Lower lobe of right lung (tissue), 2 donors: Measurements from ENCODE around the gene INF2. TPM values are rescaled to one million over a fixed set of nuclear protein-coding genes. Genes with fewer than 3 reads are reported as not detected.
A peak's percentile ranks its signal among the peaks of the same experiment; 100 is the strongest.

Experiments
- ATAC-seq, 2 donors: fragments of 200-7000 bp; cut with Tn5 transposase; one replicate each; pipeline ENCODE4 v1.9.1; 2020 to 2022; ENCODE audit warnings: mild to moderate bottlenecking in 2 of 2, moderate library complexity in 2 of 2
- DNase-seq: peaks from one replicate; pipeline ENCODE4 v3.0.0-alpha.2; 2020
- H3K27ac ChIP-seq: fragments of 200-600 bp; one replicate; pipeline ENCODE4 v1.8.0; 2022
- H3K27me3 ChIP-seq: fragments of 200-600 bp; one replicate; pipeline ENCODE4 v1.8.0; 2022; ENCODE audit warnings: low read depth
- H3K36me3 ChIP-seq: fragments of 200-600 bp; one replicate; pipeline ENCODE4 v1.8.0; 2022; ENCODE audit warnings: mild to moderate bottlenecking
- H3K4me1 ChIP-seq: fragments of 200-600 bp; one replicate; pipeline ENCODE4 v1.8.0; 2022
- H3K4me3 ChIP-seq: fragments of 200-600 bp; one replicate; pipeline ENCODE4 v1.8.0; 2022; ENCODE audit warnings: mild to moderate bottlenecking
- H3K9me3 ChIP-seq: fragments of 200-600 bp; one replicate; pipeline ENCODE4 v1.8.0; 2022
- CTCF ChIP-seq: fragments of 200-600 bp; IDR thresholded peaks from one replicate; pipeline ENCODE4 v1.8.0; 2022; ENCODE audit warnings: antibody characterized with exemption, mild to moderate bottlenecking
- intact Hi-C: fragments of 100-400 bp; cut with DNase I; formaldehyde crosslinking; loops from one replicate; pipeline ENCODE4 v1.11.0; 2022
- total RNA-seq: library from RNA; stranded (reverse); fragmentation: NEBNext Ultra II Directional; extraction: Animal tissue kit (Norgen Biotek cat#: 25700); gene quantifications from one replicate; pipeline ENCODE4 v1.2.1, GENCODE V29; 2021
- donor health status: DM: no; HTN: yes; CAD: no; lungs with severe emphysema.

Gene INF2
- total RNA-seq, 1 donor from 2014 or later, result 116 TPM

GRCh38 chr14:104718871-104719270 is 29.5 kb downstream of the INF2 start:
- ATAC-seq, result no peak

GRCh38 chr14:104719343-104719742 is 29.9 kb downstream of the INF2 start:
- Histone ChIP-seq H3K36me3 (peaks cover 52% of the 10 kb centered on the region), H3K4me1 (peaks cover 7% of the 10 kb centered on the region), H3K27me3 (no peaks in the 10 kb centered on the region), H3K27ac (no peak overlapping the region), H3K9me3 (no peaks in the 10 kb centered on the region), H3K4me3 (no peak overlapping the region)
- TF ChIP-seq CTCF, result no peak
- intact Hi-C loops, result no loop called here
- DNase-seq (no peak), ATAC-seq (no peak)

More at GRCh38 chr14:104718871-104719270, 29.5 kb downstream of the INF2 start:
- no peak for DNase-seq
- Histone ChIP-seq H3K9me3 (no peaks in the 10 kb centered on the region), H3K4me3 (no peak overlapping the region), H3K36me3 (peaks cover 57% of the 10 kb centered on the region), H3K4me1 (peaks cover 7% of the 10 kb centered on the region), H3K27me3 (no peaks in the 10 kb centered on the region), H3K27ac (no peak overlapping the region)
- no peak for TF ChIP-seq CTCF
- intact Hi-C loops, result no loop called here

GRCh38 chr14:104721505-104722431 is 32.4 kb downstream of the INF2 start:
- no peak overlapping the region for H3K27ac ChIP-seq
- H3K4me1 ChIP-seq, result peaks cover 15% of the 10 kb centered on the region
- no peaks in the 10 kb centered on the region for H3K9me3 ChIP-seq
- H3K36me3 ChIP-seq, result peaks cover 30% of the 10 kb centered on the region
- intact Hi-C loops, result no loop called here
- TF ChIP-seq CTCF, result no peak
- DNase-seq, result no peak
- no peaks in the 10 kb centered on the region for H3K27me3 ChIP-seq
- no peak overlapping the region for H3K4me3 ChIP-seq
- no peak for ATAC-seq

- H3K4me1 ChIP-seq, result peaks cover 15% of the 10 kb centered on the region
- TF ChIP-seq CTCF, result no peak
These were observed 33.7 kb downstream of the INF2 start for GRCh38 chr14:104722938-104723650.

DNA sequence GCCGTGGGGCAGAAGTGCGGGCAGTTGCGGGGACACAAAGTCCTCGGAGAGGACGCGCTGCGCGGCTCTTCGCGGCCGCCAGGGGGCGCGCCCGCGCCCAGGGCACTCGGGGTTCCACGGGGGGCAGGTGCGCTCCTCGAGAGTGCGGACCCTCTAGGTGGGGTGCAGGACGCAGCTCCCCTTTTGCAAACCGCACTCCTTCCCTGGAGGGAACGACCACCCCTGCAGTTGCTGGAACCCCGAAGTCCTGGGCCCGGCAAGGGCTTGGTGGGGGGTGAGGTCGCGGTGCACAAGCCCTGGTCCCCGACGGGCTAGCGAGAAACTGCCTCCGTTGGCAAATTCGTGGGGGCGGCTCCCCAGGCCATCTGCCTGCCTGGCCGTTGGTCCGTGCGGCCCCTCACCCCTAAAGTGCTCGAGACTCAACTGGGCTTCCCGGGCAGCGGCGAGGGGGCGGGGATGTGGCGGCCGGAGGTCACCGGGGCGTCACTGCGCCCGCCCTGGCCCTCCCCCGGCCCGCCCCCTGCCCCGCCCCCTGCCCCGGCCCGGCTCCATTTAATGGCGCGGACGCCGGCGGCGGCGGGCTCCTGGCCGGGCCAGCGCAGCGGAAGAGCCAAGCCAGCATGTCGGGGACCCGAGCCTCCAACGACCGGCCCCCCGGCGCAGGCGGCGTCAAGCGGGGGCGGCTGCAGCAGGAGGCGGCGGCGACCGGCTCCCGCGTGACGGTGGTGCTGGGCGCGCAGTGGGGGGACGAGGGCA is 34.4 kb downstream of the INF2 start, which contains the start of gene ADSS1:
TSS of gene ADSS1 (plus strand) at position 579 of the 756 bp plus-strand sequence. CDS start at position 621, 42 bp downstream.
- peak; percentile 96 for TF ChIP-seq CTCF
- peak within 1 kb of the TSS; percentile 84 for H3K4me3 ChIP-seq
- peak; percentile 83 for DNase-seq
- peaks cover 15% of the 10 kb centered on the region for H3K4me1 ChIP-seq
- H3K36me3 ChIP-seq, result peaks cover 19% of the 10 kb centered on the region
- peak; percentile 87 to 90 for ATAC-seq
- no peaks in the 10 kb centered on the region for H3K27me3 ChIP-seq
- peak within 1 kb of the TSS; percentile 69 for H3K27ac ChIP-seq
- H3K9me3 ChIP-seq, result no peaks in the 10 kb centered on the region
- intact Hi-C loops, result no loop called here

More at GRCh38 chr14:104722938-104723650, 33.7 kb downstream of the INF2 start:
- Histone ChIP-seq H3K9me3 (no peaks in the 10 kb centered on the region), H3K27ac (peak overlapping the region; percentile 69), H3K4me3 (peak overlapping the region; percentile 84), H3K27me3 (no peaks in the 10 kb centered on the region), H3K36me3 (peaks cover 24% of the 10 kb centered on the region)
- ATAC-seq (no peak), DNase-seq (no peak)
- intact Hi-C loops, result no loop called here
